HG02588 (cell line): ENCODE measurements around the gene ALK.

Source experiments
- ATAC-seq: cut with Tn5 transposase; IDR thresholded peaks from one replicate; pipeline ENCODE4 v1.9.1; 2021; ENCODE audit warnings: mild to moderate bottlenecking, moderate library complexity; ENCODE audit not compliant: unreplicated experiment

The ALK gene

GRCh38 chr2:29469516-29469915 lies 451.9 kb downstream of the ALK start:
- ATAC-seq = no peak

- no peak for ATAC-seq
These were observed 458.0 kb downstream of the ALK start for GRCh38 chr2:29463181-29463900.

GRCh38 chr2:29462293-29462692 lies 459.1 kb downstream of the ALK start:
- no peak for ATAC-seq

- no peak for ATAC-seq
These were observed 461.2 kb downstream of the ALK start for GRCh38 chr2:29460190-29460589.

GRCh38 chr2:29459445-29460179 lies 461.8 kb downstream of the ALK start:
- ATAC-seq = no peak

- ATAC-seq = no peak
These were observed 465.0 kb downstream of the ALK start for GRCh38 chr2:29456429-29456828.

- no peak for ATAC-seq
These were observed 466.1 kb downstream of the ALK start for GRCh38 chr2:29455200-29455860.

GRCh38 chr2:29452036-29452435 lies 469.4 kb downstream of the ALK start:
- no peak for ATAC-seq

- no peak for ATAC-seq
These were observed 470.7 kb downstream of the ALK start for GRCh38 chr2:29450596-29451222.

- ATAC-seq = no peak
These were observed 471.9 kb downstream of the ALK start for GRCh38 chr2:29449499-29449898.

GRCh38 chr2:29448096-29448688 lies 473.2 kb downstream of the ALK start:
- no peak for ATAC-seq

GRCh38 chr2:29447513-29447912 lies 473.9 kb downstream of the ALK start:
- ATAC-seq = no peak

GRCh38 chr2:29446847-29447246 lies 474.5 kb downstream of the ALK start:
- ATAC-seq = no peak

GRCh38 chr2:29444150-29444549 lies 477.2 kb downstream of the ALK start:
- ATAC-seq = no peak

- ATAC-seq = no peak
These were observed 477.8 kb downstream of the ALK start for GRCh38 chr2:29443627-29444026.

- no peak for ATAC-seq
These were observed 478.2 kb downstream of the ALK start for GRCh38 chr2:29443151-29443550.

GRCh38 chr2:29440921-29441623 lies 480.3 kb downstream of the ALK start:
- no peak for ATAC-seq

- ATAC-seq = no peak
These were observed 487.5 kb downstream of the ALK start for GRCh38 chr2:29433920-29434319.

- ATAC-seq = no peak
These were observed 488.3 kb downstream of the ALK start for GRCh38 chr2:29433128-29433527.

GRCh38 chr2:29431485-29431884 lies 489.9 kb downstream of the ALK start:
- ATAC-seq = no peak
